GM12878 (cell line): ENCODE data around the gene ARHGAP9. TPM values are rescaled to one million over a fixed set of nuclear protein-coding genes. Genes with fewer than 3 reads are reported as not detected.

Source experiments
- CBFB ChIP-seq: IDR thresholded peaks from 2 replicates; pipeline ENCODE4 v1.6.1; 2016; ENCODE audit warnings: antibody characterized with exemption, low read depth
- DPF2 ChIP-seq: fragments of 450-650 bp; IDR thresholded peaks from 2 replicates; pipeline ENCODE4 v1.6.1; 2017; ENCODE audit warnings: mild to moderate bottlenecking
- HDGF ChIP-seq: fragments of 450-650 bp; IDR thresholded peaks from 2 replicates; pipeline ENCODE4 v1.6.1; 2016; ENCODE audit warnings: antibody characterized with exemption
- JUNB ChIP-seq: IDR thresholded peaks from 2 replicates; pipeline ENCODE4 v1.6.1; 2016; ENCODE audit warnings: antibody characterized with exemption, mild to moderate bottlenecking
- KDM1A ChIP-seq: fragments of 200-600 bp; sonication (generic); IDR thresholded peaks from 2 replicates; pipeline ENCODE4 v1.6.1; 2016; ENCODE audit warnings: borderline replicate concordance
- MEF2B ChIP-seq: fragments of 450-650 bp; IDR thresholded peaks from 2 replicates; pipeline ENCODE4 v1.6.1; 2018; ENCODE audit warnings: mild to moderate bottlenecking, moderate library complexity; ENCODE audit not compliant: partially characterized antibody, poor library complexity, severe bottlenecking
- NFYA ChIP-seq: IDR thresholded peaks from 2 replicates; pipeline ENCODE4 v1.6.1; 2011; ENCODE audit warnings: low read depth, mild to moderate bottlenecking, low read length, improper control_type of control experiment, borderline replicate concordance
- POU2F2 ChIP-seq: IDR thresholded peaks from 3 replicates; pipeline ENCODE4 v1.6.1; 2011; ENCODE audit warnings: low read depth, mild to moderate bottlenecking, low read length, borderline replicate concordance
- RCOR1 ChIP-seq: conservative IDR thresholded peaks from 2 replicates; pipeline ENCODE4 v1.6.1; 2012; ENCODE audit warnings: low read depth, low read length, improper control_type of control experiment
- SMAD5 ChIP-seq: IDR thresholded peaks from 2 replicates; pipeline ENCODE4 v1.6.1; 2016; ENCODE audit warnings: antibody characterized with exemption, low read depth
- ZSCAN29 ChIP-seq: fragments of 450-650 bp; IDR thresholded peaks from 2 replicates; pipeline ENCODE4 v1.6.1; 2017; ENCODE audit warnings: mild to moderate bottlenecking, moderate library complexity
- polyA plus RNA-seq, 11 experiments: library from polyadenylated mRNA; depleted of rRNA in 4 of 11; unstranded in 6 of 11; stranded (reverse) in 5 of 11; fragments of >200 nt; fragmentation: Nextera tagmentation in 4 of 11; fragmentation: Illumina TruSeq in 1 of 11; extraction: Ambion mirVana in 4 of 11; extraction: Trizol in 1 of 11; gene quantifications; 1 replicate in 1 of 11; 2 replicates in 10 of 11; pipeline versions ENCODE4 v1.2.1 to v1.2.3, GENCODE V29; 2011 to 2016; ENCODE audit warnings: inconsistent platforms in 2 of 11, missing spikeins in 2 of 11, low read depth in 1 of 11
- total RNA-seq, 4 experiments: library from RNA; depleted of rRNA in 3 of 4; stranded (reverse); fragments of >200 nt in 3 of 4; fragmentation: Illumina TruSeq in 1 of 4; extraction: Trizol in 1 of 4; gene quantifications; 2 replicates each; pipeline versions ENCODE4 v1.2.1 to v1.2.3, GENCODE V29; 2013 to 2021
- TF ChIP-seq, protein P1 (sequence below): IDR thresholded peaks from 2 replicates; pipeline ENCODE4 v1.6.1; 2012; ENCODE audit warnings: low read length, inconsistent platforms
- TF ChIP-seq, protein P2 (sequence below): IDR thresholded peaks from 2 replicates; pipeline ENCODE4 v1.6.1; 2012; ENCODE audit warnings: low read depth, low read length, improper control_type of control experiment
- TF ChIP-seq, protein P3 (sequence below): fragments of 450-650 bp; IDR thresholded peaks from 2 replicates; pipeline ENCODE4 v1.6.1; 2016; ENCODE audit warnings: mild to moderate bottlenecking, moderate library complexity, borderline replicate concordance
- TF ChIP-seq, protein P4 (sequence below): fragments of 150-350 bp; IDR thresholded peaks from 2 replicates; pipeline ENCODE4 v1.6.1; 2014; ENCODE audit warnings: mild to moderate bottlenecking, low read depth, low read length
- TF ChIP-seq, protein P5 (sequence below): fragments of 150-350 bp; IDR thresholded peaks from 2 replicates; pipeline ENCODE4 v1.6.1; 2016; ENCODE audit warnings: low read depth, low read length

The ARHGAP9 gene
- total and polyA plus RNA-seq, 10 of the 15 experiments (the other 5 are each of a cell fraction or from before 2014, with no cell fraction given) = 19.5 to 102 (median 76.8) TPM

- TF ChIP-seq, protein P1, sequence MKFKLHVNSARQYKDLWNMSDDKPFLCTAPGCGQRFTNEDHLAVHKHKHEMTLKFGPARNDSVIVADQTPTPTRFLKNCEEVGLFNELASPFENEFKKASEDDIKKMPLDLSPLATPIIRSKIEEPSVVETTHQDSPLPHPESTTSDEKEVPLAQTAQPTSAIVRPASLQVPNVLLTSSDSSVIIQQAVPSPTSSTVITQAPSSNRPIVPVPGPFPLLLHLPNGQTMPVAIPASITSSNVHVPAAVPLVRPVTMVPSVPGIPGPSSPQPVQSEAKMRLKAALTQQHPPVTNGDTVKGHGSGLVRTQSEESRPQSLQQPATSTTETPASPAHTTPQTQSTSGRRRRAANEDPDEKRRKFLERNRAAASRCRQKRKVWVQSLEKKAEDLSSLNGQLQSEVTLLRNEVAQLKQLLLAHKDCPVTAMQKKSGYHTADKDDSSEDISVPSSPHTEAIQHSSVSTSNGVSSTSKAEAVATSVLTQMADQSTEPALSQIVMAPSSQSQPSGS = 0 out of 2 replicates have a peak, but pooled peaks have one; percentile 5
- TF ChIP-seq, protein P2, sequence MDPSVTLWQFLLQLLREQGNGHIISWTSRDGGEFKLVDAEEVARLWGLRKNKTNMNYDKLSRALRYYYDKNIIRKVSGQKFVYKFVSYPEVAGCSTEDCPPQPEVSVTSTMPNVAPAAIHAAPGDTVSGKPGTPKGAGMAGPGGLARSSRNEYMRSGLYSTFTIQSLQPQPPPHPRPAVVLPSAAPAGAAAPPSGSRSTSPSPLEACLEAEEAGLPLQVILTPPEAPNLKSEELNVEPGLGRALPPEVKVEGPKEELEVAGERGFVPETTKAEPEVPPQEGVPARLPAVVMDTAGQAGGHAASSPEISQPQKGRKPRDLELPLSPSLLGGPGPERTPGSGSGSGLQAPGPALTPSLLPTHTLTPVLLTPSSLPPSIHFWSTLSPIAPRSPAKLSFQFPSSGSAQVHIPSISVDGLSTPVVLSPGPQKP = no peak
- TF ChIP-seq NFYA (no peak), POU2F2 (no peak), ZSCAN29 (no peak), CBFB (no peak), HDGF (no peak), JUNB (no peak), DPF2 (peak; percentile 33; the same call in 1 of the 2 replicates), RCOR1 (no peak), MEF2B (peak; percentile 66), KDM1A (no peak), SMAD5 (no peak)
- TF ChIP-seq, protein P3, sequence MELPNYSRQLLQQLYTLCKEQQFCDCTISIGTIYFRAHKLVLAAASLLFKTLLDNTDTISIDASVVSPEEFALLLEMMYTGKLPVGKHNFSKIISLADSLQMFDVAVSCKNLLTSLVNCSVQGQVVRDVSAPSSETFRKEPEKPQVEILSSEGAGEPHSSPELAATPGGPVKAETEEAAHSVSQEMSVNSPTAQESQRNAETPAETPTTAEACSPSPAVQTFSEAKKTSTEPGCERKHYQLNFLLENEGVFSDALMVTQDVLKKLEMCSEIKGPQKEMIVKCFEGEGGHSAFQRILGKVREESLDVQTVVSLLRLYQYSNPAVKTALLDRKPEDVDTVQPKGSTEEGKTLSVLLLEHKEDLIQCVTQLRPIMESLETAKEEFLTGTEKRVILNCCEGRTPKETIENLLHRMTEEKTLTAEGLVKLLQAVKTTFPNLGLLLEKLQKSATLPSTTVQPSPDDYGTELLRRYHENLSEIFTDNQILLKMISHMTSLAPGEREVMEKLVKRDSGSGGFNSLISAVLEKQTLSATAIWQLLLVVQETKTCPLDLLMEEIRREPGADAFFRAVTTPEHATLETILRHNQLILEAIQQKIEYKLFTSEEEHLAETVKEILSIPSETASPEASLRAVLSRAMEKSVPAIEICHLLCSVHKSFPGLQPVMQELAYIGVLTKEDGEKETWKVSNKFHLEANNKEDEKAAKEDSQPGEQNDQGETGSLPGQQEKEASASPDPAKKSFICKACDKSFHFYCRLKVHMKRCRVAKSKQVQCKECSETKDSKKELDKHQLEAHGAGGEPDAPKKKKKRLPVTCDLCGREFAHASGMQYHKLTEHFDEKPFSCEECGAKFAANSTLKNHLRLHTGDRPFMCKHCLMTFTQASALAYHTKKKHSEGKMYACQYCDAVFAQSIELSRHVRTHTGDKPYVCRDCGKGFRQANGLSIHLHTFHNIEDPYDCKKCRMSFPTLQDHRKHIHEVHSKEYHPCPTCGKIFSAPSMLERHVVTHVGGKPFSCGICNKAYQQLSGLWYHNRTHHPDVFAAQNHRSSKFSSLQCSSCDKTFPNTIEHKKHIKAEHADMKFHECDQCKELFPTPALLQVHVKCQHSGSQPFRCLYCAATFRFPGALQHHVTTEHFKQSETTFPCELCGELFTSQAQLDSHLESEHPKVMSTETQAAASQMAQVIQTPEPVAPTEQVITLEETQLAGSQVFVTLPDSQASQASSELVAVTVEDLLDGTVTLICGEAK = no peak
- TF ChIP-seq, protein P4, sequence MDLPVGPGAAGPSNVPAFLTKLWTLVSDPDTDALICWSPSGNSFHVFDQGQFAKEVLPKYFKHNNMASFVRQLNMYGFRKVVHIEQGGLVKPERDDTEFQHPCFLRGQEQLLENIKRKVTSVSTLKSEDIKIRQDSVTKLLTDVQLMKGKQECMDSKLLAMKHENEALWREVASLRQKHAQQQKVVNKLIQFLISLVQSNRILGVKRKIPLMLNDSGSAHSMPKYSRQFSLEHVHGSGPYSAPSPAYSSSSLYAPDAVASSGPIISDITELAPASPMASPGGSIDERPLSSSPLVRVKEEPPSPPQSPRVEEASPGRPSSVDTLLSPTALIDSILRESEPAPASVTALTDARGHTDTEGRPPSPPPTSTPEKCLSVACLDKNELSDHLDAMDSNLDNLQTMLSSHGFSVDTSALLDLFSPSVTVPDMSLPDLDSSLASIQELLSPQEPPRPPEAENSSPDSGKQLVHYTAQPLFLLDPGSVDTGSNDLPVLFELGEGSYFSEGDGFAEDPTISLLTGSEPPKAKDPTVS = no peak
- TF ChIP-seq, protein P5, sequence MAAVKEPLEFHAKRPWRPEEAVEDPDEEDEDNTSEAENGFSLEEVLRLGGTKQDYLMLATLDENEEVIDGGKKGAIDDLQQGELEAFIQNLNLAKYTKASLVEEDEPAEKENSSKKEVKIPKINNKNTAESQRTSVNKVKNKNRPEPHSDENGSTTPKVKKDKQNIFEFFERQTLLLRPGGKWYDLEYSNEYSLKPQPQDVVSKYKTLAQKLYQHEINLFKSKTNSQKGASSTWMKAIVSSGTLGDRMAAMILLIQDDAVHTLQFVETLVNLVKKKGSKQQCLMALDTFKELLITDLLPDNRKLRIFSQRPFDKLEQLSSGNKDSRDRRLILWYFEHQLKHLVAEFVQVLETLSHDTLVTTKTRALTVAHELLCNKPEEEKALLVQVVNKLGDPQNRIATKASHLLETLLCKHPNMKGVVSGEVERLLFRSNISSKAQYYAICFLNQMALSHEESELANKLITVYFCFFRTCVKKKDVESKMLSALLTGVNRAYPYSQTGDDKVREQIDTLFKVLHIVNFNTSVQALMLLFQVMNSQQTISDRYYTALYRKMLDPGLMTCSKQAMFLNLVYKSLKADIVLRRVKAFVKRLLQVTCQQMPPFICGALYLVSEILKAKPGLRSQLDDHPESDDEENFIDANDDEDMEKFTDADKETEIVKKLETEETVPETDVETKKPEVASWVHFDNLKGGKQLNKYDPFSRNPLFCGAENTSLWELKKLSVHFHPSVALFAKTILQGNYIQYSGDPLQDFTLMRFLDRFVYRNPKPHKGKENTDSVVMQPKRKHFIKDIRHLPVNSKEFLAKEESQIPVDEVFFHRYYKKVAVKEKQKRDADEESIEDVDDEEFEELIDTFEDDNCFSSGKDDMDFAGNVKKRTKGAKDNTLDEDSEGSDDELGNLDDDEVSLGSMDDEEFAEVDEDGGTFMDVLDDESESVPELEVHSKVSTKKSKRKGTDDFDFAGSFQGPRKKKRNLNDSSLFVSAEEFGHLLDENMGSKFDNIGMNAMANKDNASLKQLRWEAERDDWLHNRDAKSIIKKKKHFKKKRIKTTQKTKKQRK = no peak
Measured at GRCh38 chr12:57518920-57519795, 39.5 kb upstream of the ARHGAP9 start (continued).
